Hepatocyte (in vitro differentiated cells): Measurements from ENCODE around the gene SOX10. TPM values are rescaled to one million over a fixed set of nuclear protein-coding genes. Genes with fewer than 3 reads are reported as not detected.

Experiments used
- DNase-seq: peaks from one replicate; pipeline ENCODE4 v3.0.0-alpha.2; 2016; ENCODE audit warnings: low spot score
- H2AFZ ChIP-seq: fragments of 200-600 bp; sonication (generic); 2 replicates; pipeline ENCODE4 v1.6.0; 2016; ENCODE audit warnings: antibody characterized with exemption, mild to moderate bottlenecking
- H3K27ac ChIP-seq: fragments of 200-600 bp; sonication (generic); 2 replicates; pipeline ENCODE4 v1.5.1; 2016; ENCODE audit warnings: mild to moderate bottlenecking
- H3K27me3 ChIP-seq: fragments of 200-600 bp; sonication (generic); 2 replicates; pipeline ENCODE4 v1.6.1; 2016
- H3K36me3 ChIP-seq: fragments of 200-600 bp; sonication (generic); replicated peaks from 2 replicates; pipeline ENCODE4 v1.5.1; 2016; ENCODE audit warnings: low read depth; ENCODE audit not compliant: insufficient read depth
- H3K4me1 ChIP-seq: fragments of 200-600 bp; sonication (generic); 2 replicates; pipeline ENCODE4 v1.5.1; 2016; ENCODE audit warnings: mild to moderate bottlenecking, moderate library complexity; ENCODE audit not compliant: insufficient read depth
- H3K4me2 ChIP-seq: fragments of 200-600 bp; sonication (generic); 2 replicates; pipeline ENCODE4 v1.6.0; 2016
- H3K4me3 ChIP-seq: fragments of 200-600 bp; sonication (generic); 2 replicates; pipeline ENCODE4 v1.5.1; 2016; ENCODE audit warnings: mild to moderate bottlenecking
- H3K79me2 ChIP-seq: fragments of 200-600 bp; sonication (generic); 2 replicates; pipeline ENCODE4 v1.6.0; 2017; ENCODE audit warnings: mild to moderate bottlenecking
- H3K9me2 ChIP-seq: fragments of 200-600 bp; sonication (generic); replicated peaks from 2 replicates; pipeline ENCODE4 v1.6.0; 2017; ENCODE audit warnings: mild to moderate bottlenecking; ENCODE audit not compliant: insufficient read depth
- H3K9me3 ChIP-seq: fragments of 200-600 bp; sonication (generic); 2 replicates; pipeline ENCODE4 v1.5.1; 2016; ENCODE audit warnings: low read depth, mild to moderate bottlenecking
- H4K20me1 ChIP-seq: fragments of 200-600 bp; sonication (generic); 2 replicates; pipeline ENCODE4 v1.6.0; 2016; ENCODE audit warnings: mild to moderate bottlenecking; ENCODE audit not compliant: insufficient read depth, poor library complexity, severe bottlenecking
- EZH2 ChIP-seq: fragments of 200-600 bp; sonication (generic); IDR thresholded peaks from 2 replicates; pipeline ENCODE4 v1.6.1; 2016; ENCODE audit warnings: antibody characterized with exemption, mild to moderate bottlenecking, borderline replicate concordance
- EZH2phosphoT487 ChIP-seq: fragments of 200-600 bp; sonication (generic); IDR thresholded peaks from one replicate; pipeline ENCODE4 v1.6.1; 2018; ENCODE audit warnings: antibody characterized with exemption, mild to moderate bottlenecking, low read depth, moderate library complexity; ENCODE audit not compliant: unreplicated experiment, severe bottlenecking
- WGBS: methylation state at CpG from one replicate; pipeline ENCODE4 v1.1.6; 2016; ENCODE audit warnings: low lambda C conversion rate; ENCODE audit errors: missing lambda C conversion rate; 5-methylcytosine and 5-hydroxymethylcytosine counted together
- polyA plus RNA-seq: library from polyadenylated mRNA; unstranded; fragments of >200 nt; fragmentation: Nextera tagmentation; extraction: Ambion mirVana; gene quantifications from 2 replicates; pipeline ENCODE4 v1.2.1, GENCODE V29; 2016
- total RNA-seq: library from RNA; depleted of rRNA; stranded (reverse); fragments of >200 nt; gene quantifications from 2 replicates; pipeline ENCODE4 v1.2.3, GENCODE V29; 2014
- TF ChIP-seq, protein P1 (sequence below): fragments of 200-600 bp; sonication (generic); IDR thresholded peaks from 2 replicates; pipeline ENCODE4 v1.5.1; 2016; ENCODE audit warnings: antibody characterized with exemption, mild to moderate bottlenecking; ENCODE audit not compliant: poor library complexity

Gene SOX10
- total and polyA plus RNA-seq, 2 experiments from 2014 or later, result not detected

DNA sequence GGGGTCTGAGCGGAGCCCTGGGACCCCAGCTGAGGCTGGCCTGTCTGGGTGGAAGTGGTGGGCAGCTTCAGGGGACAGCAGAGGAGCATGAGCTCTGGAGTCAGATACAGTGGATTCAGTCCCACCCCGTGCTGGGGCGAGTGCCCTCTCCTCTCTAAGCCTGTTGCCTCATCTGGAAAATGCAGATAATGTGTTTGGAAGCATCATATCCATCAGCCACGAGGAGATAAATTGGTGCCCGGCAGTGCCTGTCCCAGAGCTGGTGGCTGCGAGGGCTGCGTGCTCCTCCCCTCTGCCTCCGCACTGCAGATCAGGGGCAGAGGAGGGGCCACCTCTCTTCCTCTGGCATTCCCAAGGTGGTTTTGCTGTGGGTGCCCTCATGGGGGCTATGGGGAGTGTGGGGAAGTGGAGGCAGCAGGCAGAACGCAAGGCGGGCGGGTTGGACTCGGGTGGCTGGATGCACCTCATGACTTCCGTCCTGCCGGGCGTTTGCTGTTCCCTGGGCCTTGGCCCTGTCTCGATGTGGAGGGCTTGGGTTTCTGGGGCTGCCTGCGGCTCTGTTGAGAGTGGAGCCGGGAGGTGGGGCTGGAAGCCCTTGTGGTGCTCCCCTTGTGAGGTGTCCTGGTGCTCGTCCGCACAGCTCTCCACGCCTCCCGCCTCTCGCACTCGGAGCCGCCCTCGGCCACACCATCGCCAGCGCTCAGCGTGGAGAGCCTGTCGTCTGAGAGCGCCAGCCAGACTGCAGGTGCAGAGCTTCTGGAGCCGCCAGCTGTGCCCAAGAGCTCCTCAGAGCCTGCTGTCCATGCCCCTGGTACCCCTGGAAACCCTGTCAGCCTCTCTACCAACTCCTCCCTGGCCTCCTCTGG is 57.4 kb downstream of the SOX10 start:
- Histone ChIP-seq H3K9me2 (no peaks in the 10 kb centered on the region), H3K79me2 (no peaks in the 10 kb centered on the region), H2AFZ (no peak overlapping the region), H3K27me3 (no peaks in the 10 kb centered on the region), H3K4me1 (no peaks in the 10 kb centered on the region), H3K4me2 (no peak overlapping the region), H3K27ac (no peak overlapping the region), H3K4me3 (no peak overlapping the region), H3K9me3 (no peaks in the 10 kb centered on the region), H4K20me1 (no peaks in the 10 kb centered on the region), H3K36me3 (no peaks in the 10 kb centered on the region)
- TF ChIP-seq, protein P1, sequence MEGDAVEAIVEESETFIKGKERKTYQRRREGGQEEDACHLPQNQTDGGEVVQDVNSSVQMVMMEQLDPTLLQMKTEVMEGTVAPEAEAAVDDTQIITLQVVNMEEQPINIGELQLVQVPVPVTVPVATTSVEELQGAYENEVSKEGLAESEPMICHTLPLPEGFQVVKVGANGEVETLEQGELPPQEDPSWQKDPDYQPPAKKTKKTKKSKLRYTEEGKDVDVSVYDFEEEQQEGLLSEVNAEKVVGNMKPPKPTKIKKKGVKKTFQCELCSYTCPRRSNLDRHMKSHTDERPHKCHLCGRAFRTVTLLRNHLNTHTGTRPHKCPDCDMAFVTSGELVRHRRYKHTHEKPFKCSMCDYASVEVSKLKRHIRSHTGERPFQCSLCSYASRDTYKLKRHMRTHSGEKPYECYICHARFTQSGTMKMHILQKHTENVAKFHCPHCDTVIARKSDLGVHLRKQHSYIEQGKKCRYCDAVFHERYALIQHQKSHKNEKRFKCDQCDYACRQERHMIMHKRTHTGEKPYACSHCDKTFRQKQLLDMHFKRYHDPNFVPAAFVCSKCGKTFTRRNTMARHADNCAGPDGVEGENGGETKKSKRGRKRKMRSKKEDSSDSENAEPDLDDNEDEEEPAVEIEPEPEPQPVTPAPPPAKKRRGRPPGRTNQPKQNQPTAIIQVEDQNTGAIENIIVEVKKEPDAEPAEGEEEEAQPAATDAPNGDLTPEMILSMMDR, result no peak
- no peak for TF ChIP-seq EZH2
- no peak for TF ChIP-seq EZH2phosphoT487
- 98% methylated on average over 30 of the region's 32 CpGs for WGBS
- DNase-seq, result no peak

GRCh38 chr22:37926358-37926757 is 58.0 kb downstream of the SOX10 start:
- Histone ChIP-seq H4K20me1 (no peaks in the 10 kb centered on the region), H2AFZ (no peak overlapping the region), H3K4me2 (no peak overlapping the region), H3K27me3 (no peaks in the 10 kb centered on the region), H3K4me3 (no peak overlapping the region), H3K79me2 (no peaks in the 10 kb centered on the region), H3K27ac (no peak overlapping the region), H3K36me3 (no peaks in the 10 kb centered on the region), H3K4me1 (no peaks in the 10 kb centered on the region), H3K9me2 (no peaks in the 10 kb centered on the region), H3K9me3 (no peaks in the 10 kb centered on the region)
- no peak for TF ChIP-seq EZH2phosphoT487
- TF ChIP-seq, protein P1, result no peak
- no peak for TF ChIP-seq EZH2
- WGBS, result 94% methylated on average over 7 of the region's 7 CpGs
- no peak for DNase-seq

- H3K79me2 ChIP-seq, result no peaks in the 10 kb centered on the region
- no peak overlapping the region for H3K4me2 ChIP-seq
- no peaks in the 10 kb centered on the region for H3K4me1 ChIP-seq
- WGBS, result 99% methylated on average over 10 of the region's 15 CpGs
- H3K4me3 ChIP-seq, result no peak overlapping the region
- no peak for DNase-seq
- no peaks in the 10 kb centered on the region for H3K27me3 ChIP-seq
- H3K36me3 ChIP-seq, result no peaks in the 10 kb centered on the region
- no peak overlapping the region for H3K27ac ChIP-seq
- no peaks in the 10 kb centered on the region for H3K9me2 ChIP-seq
- H3K9me3 ChIP-seq, result no peaks in the 10 kb centered on the region
- H4K20me1 ChIP-seq, result no peaks in the 10 kb centered on the region
- TF ChIP-seq EZH2phosphoT487 (no peak), EZH2 (no peak)
- H2AFZ ChIP-seq, result no peak overlapping the region
Measured at GRCh38 chr22:37925767-37926166, 58.6 kb downstream of the SOX10 start.

DNA sequence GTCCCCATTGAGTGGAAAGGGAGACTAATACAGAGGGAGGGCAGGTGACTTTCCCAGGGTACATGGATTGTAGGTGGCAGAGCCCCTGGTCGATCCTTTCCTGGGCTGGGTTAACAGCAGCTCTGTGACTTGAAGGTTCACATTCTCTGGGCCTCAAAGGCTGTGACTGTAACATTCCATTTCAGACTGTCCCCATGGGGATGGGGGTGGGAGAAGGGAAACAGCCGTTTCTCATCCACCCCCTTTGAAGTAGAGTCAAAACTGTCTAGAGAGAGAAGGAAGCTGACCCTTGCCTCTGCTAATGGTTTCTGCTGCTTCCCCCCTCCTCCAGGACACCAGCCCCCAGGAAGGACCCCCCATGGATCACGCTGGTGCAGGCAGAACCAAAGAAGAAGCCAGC is 59.0 kb downstream of the SOX10 start:
- no peak overlapping the region for H3K4me3 ChIP-seq
- H3K4me1 ChIP-seq, result no peaks in the 10 kb centered on the region
- no peaks in the 10 kb centered on the region for H3K27me3 ChIP-seq
- no peak overlapping the region for H2AFZ ChIP-seq
- H3K36me3 ChIP-seq, result no peaks in the 10 kb centered on the region
- no peak overlapping the region for H3K4me2 ChIP-seq
- H3K79me2 ChIP-seq, result no peaks in the 10 kb centered on the region
- no peaks in the 10 kb centered on the region for H3K9me3 ChIP-seq
- no peaks in the 10 kb centered on the region for H3K9me2 ChIP-seq
- H3K27ac ChIP-seq, result no peak overlapping the region
- TF ChIP-seq EZH2 (no peak), EZH2phosphoT487 (no peak)
- TF ChIP-seq, protein P1, result no peak
- H4K20me1 ChIP-seq, result no peaks in the 10 kb centered on the region
- WGBS, result 94% methylated on average over 3 of the region's 3 CpGs
- DNase-seq, result no peak
